ENCODE results near the gene CD93. TPM values are rescaled to one million over a fixed set of nuclear protein-coding genes. Genes with fewer than 3 reads are reported as not detected.

Gene CD93
- total RNA-seq, 1 donor from 2014 or later, result 0.44 TPM

DNA sequence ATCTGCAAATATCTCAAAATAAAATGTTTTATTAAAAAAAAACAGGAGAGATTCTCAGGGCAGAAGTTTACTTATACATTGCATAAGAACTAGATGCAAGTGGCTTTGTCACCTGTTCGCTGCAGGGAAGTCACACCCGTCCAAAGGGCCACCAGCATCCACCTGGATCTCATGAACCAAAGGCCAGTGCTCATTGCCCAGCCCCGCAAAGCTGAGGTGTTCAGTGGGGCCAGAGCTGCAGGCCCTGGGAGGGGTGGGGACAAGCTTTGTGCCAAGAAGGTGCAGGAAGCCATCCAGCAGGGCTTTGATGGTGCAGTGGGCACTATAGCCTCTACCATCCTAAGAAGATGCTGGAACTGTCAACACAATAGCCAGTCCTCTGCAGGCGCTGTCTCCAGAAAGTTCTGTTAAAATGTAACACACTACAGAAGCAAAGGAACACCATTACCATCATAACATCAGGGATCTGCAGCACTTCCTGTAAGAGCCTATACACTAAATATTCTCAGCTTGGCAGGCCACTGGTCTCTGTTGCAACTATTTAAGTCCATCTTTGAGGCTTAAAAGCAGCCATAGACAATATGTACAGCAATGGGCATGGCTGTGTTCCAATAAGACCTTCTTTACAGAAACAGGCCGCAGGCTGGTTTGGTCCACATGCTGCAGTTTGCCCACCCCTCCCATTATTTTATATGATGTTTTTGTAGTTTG, 15.7 kb upstream of the CD93 start:
- DNase-seq (ENCODE audit: low read depth, low spot score), result no peak
- Mint-ChIP-seq H3K36me3 (ENCODE audit: low read depth) (no peaks in the 10 kb centered on the region), H3K4me1 (peaks cover 16% of the 10 kb centered on the region), H3K9me3 (no peaks in the 10 kb centered on the region), H3K27ac (ENCODE audit: unreplicated experiment) (no peak overlapping the region), H3K27me3 (ENCODE audit: low read depth) (no peaks in the 10 kb centered on the region), H3K4me3 (no peak overlapping the region)
- TF ChIP-seq CTCF (conservative IDR thresholded peaks at IDR 0.05), result no peak

- no peak for DNase-seq (ENCODE audit: low read depth, low spot score)
- Mint-ChIP-seq H3K36me3 (ENCODE audit: low read depth) (no peaks in the 10 kb centered on the region), H3K4me1 (peaks cover 16% of the 10 kb centered on the region), H3K9me3 (no peaks in the 10 kb centered on the region), H3K4me3 (no peak overlapping the region), H3K27me3 (ENCODE audit: low read depth) (no peaks in the 10 kb centered on the region), H3K27ac (ENCODE audit: unreplicated experiment) (no peak overlapping the region)
- TF ChIP-seq CTCF (conservative IDR thresholded peaks at IDR 0.05), result no peak
These were observed 14.6 kb upstream of the CD93 start for GRCh38 chr20:23100720-23101107.

DNA sequence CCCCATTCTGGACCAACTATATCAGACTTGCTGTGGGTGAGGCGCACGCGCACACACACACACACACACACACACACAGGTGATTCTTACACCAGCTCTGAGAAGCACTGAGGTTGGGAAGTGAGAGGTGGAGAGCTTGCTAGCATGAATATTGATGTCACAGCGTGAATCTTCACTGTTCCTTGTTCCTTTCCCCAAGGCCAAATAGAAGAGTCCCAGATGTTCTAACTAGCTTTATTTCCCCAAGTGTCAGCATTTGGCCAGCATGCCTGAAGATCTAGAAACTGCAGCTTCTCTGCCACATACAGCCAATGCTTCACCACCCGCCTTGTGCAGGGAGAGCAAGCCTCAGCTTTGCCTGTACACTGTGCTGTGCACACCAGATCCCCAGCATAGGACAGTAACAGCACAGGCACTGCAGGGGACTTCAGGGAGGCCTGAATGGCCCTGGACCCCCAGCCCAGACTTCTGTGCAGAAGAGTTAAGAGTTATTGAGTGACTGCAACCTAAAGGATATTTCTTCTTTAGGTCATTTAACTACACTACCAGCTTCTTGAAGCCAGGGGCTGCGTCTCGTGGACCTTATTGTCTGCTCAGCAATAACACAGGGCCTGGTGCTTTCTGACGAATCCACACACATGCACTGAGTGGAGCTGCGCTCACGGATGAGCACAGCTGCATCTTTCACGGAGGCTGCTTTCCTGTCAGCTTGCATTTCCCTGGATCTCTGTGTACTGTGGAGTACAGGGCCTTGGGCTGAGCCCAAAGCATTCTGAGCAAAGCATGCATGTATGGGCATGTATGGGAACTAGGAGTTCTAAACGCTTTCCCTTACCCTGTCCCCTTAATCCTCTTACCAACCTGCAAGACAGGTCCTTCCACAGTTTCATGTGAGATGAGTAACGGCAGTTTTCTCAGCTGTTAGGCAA, 13.9 kb upstream of the CD93 start:
- Mint-ChIP-seq H3K4me1 (peaks cover 16% of the 10 kb centered on the region), H3K27me3 (ENCODE audit: low read depth) (no peaks in the 10 kb centered on the region), H3K9me3 (no peaks in the 10 kb centered on the region), H3K4me3 (no peak overlapping the region), H3K36me3 (ENCODE audit: low read depth) (no peaks in the 10 kb centered on the region), H3K27ac (ENCODE audit: unreplicated experiment) (no peak overlapping the region)
- no peak for DNase-seq (ENCODE audit: low read depth, low spot score)
- TF ChIP-seq CTCF (conservative IDR thresholded peaks at IDR 0.05), result no peak

DNA sequence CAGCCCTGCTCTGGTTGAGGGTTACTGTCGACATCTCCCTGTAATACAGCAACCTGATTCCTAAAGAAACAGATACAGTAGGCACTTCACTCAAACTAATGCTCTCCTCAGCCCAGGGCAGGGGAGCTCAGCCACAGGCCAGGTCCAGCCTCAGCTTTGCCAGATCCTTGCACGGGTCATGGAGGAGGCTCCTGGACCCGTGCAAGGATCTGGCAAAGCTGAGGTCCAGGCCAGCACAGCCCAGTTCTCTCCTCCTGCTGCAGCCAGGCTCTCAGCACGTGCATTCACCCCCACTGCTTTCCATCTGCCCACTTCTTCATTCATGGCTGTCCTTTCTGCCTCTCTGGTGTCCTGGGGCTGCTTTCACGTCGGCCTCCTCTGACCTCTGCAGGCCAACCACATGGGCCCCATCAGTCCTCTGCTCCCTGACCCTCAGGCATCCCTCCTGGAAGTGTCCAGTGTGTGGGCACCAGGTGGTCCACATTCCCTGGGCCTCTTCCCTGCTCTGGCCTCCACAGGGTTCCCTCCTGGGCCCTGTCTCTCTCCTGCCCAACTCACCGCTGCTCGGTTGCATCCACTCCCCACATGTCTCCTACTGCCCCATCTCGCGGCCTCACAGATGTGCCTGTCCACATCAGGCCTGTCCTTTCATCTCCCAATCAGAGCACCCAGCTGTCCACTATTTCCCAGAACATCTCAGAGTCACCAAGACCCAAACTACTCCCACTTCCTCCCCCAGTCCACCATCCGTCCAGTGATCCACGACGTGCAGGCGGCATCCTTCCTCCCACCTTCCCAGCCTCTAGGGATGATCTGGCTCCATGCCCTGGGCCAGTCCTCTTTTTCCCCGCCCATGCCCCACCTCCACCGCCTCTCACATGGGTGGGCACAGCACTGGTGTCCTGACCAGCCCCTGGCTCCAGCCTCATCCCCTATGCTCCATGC, 11.8 kb upstream of the CD93 start:
- Mint-ChIP-seq H3K27me3 (ENCODE audit: low read depth) (peaks cover 2% of the 10 kb centered on the region), H3K4me3 (no peak overlapping the region), H3K9me3 (no peaks in the 10 kb centered on the region), H3K4me1 (peaks cover 6% of the 10 kb centered on the region), H3K27ac (ENCODE audit: unreplicated experiment) (no peak overlapping the region), H3K36me3 (ENCODE audit: low read depth) (no peaks in the 10 kb centered on the region)
- DNase-seq (ENCODE audit: low read depth, low spot score), result no peak
- TF ChIP-seq CTCF (conservative IDR thresholded peaks at IDR 0.05), result no peak

GRCh38 chr20:23096986-23097520, 10.9 kb upstream of the CD93 start:
- Mint-ChIP-seq H3K4me3 (no peak overlapping the region), H3K27me3 (ENCODE audit: low read depth) (peaks cover 2% of the 10 kb centered on the region), H3K27ac (ENCODE audit: unreplicated experiment) (no peak overlapping the region), H3K9me3 (no peaks in the 10 kb centered on the region), H3K36me3 (ENCODE audit: low read depth) (no peaks in the 10 kb centered on the region), H3K4me1 (peaks cover 12% of the 10 kb centered on the region)
- no peak for DNase-seq (ENCODE audit: low read depth, low spot score)
- no peak for TF ChIP-seq CTCF (conservative IDR thresholded peaks at IDR 0.05)
